ENCODE measurements around the gene LAMA3. TPM values are rescaled to one million over a fixed set of nuclear protein-coding genes. Genes with fewer than 3 reads are reported as not detected.

LAMA3 gene
- total RNA-seq, 1 experiment from 2014 or later = 8.1 TPM

- H3K9me3 ChIP-seq (ENCODE audit: control insufficient read depth, insufficient read depth, low read depth, low read length) = no peaks in the 10 kb centered on the region
- intact Hi-C loops (cut with micrococcal nuclease; ENCODE audit: unreplicated experiment) (no loop called here), in situ Hi-C loops (cut with HindIII; ENCODE audit: low pct_unique_long_range_greater_than_20kb, low sequenced_read_pairs) (no loop called here)
- ATAC-seq (no peak), DNase-seq (ENCODE audit: low read depth, low spot score) (no peak)
- H3K27me3 ChIP-seq (ENCODE audit: control insufficient read depth, insufficient read depth, low read length) = peaks cover 2% of the 10 kb centered on the region; the same call in 1 of the 2 replicates
- CTCF ChIA-PET = no interaction called here
- no peaks in the 10 kb centered on the region for H3K36me3 ChIP-seq (ENCODE audit: control insufficient read depth, insufficient read depth, low read length)
- POLR2A ChIA-PET = interaction anchor here (0.5 kb wide), 1 partner anchor 333 kb away, joined by 7 read pairs; the partner anchor contains the start of gene CABYR
- H3K4me3 ChIP-seq (ENCODE audit: low read depth in 2 of 2, low read length in 2 of 2) = no peak overlapping the region
- H3K4me1 ChIP-seq (ENCODE audit: control insufficient read depth, insufficient read depth, low read length) = no peaks in the 10 kb centered on the region
- TF ChIP-seq CTCF (IDR thresholded peaks at IDR 0.05) = no peak
- no peak for TF ChIP-seq POLR2AphosphoS5 (IDR thresholded peaks at IDR 0.05; ENCODE audit: low read depth, low read length)
- TF ChIP-seq TCF7L2 (IDR thresholded peaks at IDR 0.05; ENCODE audit: low read depth, low read length) = no peak
- no peak for TF ChIP-seq REST (IDR thresholded peaks at IDR 0.05; ENCODE audit: insufficient read depth in 1 of 2, low read depth in 2 of 2, low read length in 1 of 2)
- TF ChIP-seq SIN3A (IDR thresholded peaks at IDR 0.05; ENCODE audit: borderline replicate concordance, insufficient read depth, low read depth, low read length) = no peak
- BruUV-seq (replicated peaks) = no TSS peak
- H3K27ac ChIP-seq (ENCODE audit: low read length) = no peak overlapping the region
These were observed 116.6 kb downstream of the LAMA3 start for GRCh38 chr18:23805898-23806297.

GRCh38 chr18:23809415-23809814, 120.2 kb downstream of the LAMA3 start:
- no TSS peak for BruUV-seq (replicated peaks)
- intact Hi-C loops (cut with micrococcal nuclease; ENCODE audit: unreplicated experiment) = no loop called here
- ChIA-PET POLR2A (no interaction called here), CTCF (interaction anchor here (1.0 kb wide), 1 partner anchor 191 kb away, joined by 3 read pairs; no protein-coding TSS in a partner anchor)
- Histone ChIP-seq H3K27ac (ENCODE audit: low read length) (no peak overlapping the region), H3K9me3 (ENCODE audit: control insufficient read depth, insufficient read depth, low read depth, low read length) (no peaks in the 10 kb centered on the region), H3K4me3 (ENCODE audit: low read depth in 2 of 2, low read length in 2 of 2) (no peak overlapping the region), H3K27me3 (ENCODE audit: control insufficient read depth, insufficient read depth, low read length) (no peaks in the 10 kb centered on the region; the same call in 1 of the 2 replicates), H3K4me1 (ENCODE audit: control insufficient read depth, insufficient read depth, low read length) (no peaks in the 10 kb centered on the region), H3K36me3 (ENCODE audit: control insufficient read depth, insufficient read depth, low read length) (no peaks in the 10 kb centered on the region)
- DNase-seq (ENCODE audit: low read depth, low spot score) = no peak
- in situ Hi-C loops (cut with HindIII; ENCODE audit: low pct_unique_long_range_greater_than_20kb, low sequenced_read_pairs) = no loop called here
- no peak for TF ChIP-seq REST (IDR thresholded peaks at IDR 0.05; ENCODE audit: insufficient read depth in 1 of 2, low read depth in 2 of 2, low read length in 1 of 2)
- no peak for TF ChIP-seq SIN3A (IDR thresholded peaks at IDR 0.05; ENCODE audit: borderline replicate concordance, insufficient read depth, low read depth, low read length)
- no peak for TF ChIP-seq TCF7L2 (IDR thresholded peaks at IDR 0.05; ENCODE audit: low read depth, low read length)
- no peak for TF ChIP-seq POLR2AphosphoS5 (IDR thresholded peaks at IDR 0.05; ENCODE audit: low read depth, low read length)
- no peak for TF ChIP-seq CTCF (IDR thresholded peaks at IDR 0.05)
- no peak for ATAC-seq

Measured in Panc1 (cell line).